Kasumi-1 (cell line): Measurements from ENCODE around the gene AHDC1.

ENCODE experiments used
- DNase-seq, 2 experiments: peaks; one replicate each; lab custom pipeline; 2025; lab: John Stamatoyannopoulos, UW

AHDC1 gene

GRCh38 chr1:27597516-27598294 lies 6.2 kb downstream of the AHDC1 start:
- DNase-seq = peak; percentile 18

- DNase-seq = no peak
Observed at GRCh38 chr1:27596986-27597385, 7.0 kb downstream of the AHDC1 start.

GRCh38 chr1:27596261-27596660 lies 7.7 kb downstream of the AHDC1 start:
- peak; percentile 61 to 73 for DNase-seq

- no peak for DNase-seq
Observed at GRCh38 chr1:27595597-27595996, 8.3 kb downstream of the AHDC1 start.

GRCh38 chr1:27594564-27595510 lies 9.1 kb downstream of the AHDC1 start:
- peak; percentile 24 to 32 for DNase-seq

- no peak for DNase-seq
Observed at GRCh38 chr1:27593678-27594563, 10.0 kb downstream of the AHDC1 start.

GRCh38 chr1:27592931-27593677 lies 10.8 kb downstream of the AHDC1 start:
- DNase-seq = no peak

- DNase-seq = no peak
Observed at GRCh38 chr1:27592232-27592930, 11.6 kb downstream of the AHDC1 start.

- no peak for DNase-seq
Observed at GRCh38 chr1:27591622-27592021, 12.3 kb downstream of the AHDC1 start.

GRCh38 chr1:27590917-27591508 lies 12.9 kb downstream of the AHDC1 start:
- no peak for DNase-seq

- DNase-seq = no peak
Observed at GRCh38 chr1:27589841-27590426, 14.0 kb downstream of the AHDC1 start.

- DNase-seq = no peak
Observed at GRCh38 chr1:27589441-27589840, 14.5 kb downstream of the AHDC1 start.

GRCh38 chr1:27588256-27589232 lies 15.4 kb downstream of the AHDC1 start:
- DNase-seq = no peak

- DNase-seq = no peak
Observed at GRCh38 chr1:27585684-27586083, 18.3 kb downstream of the AHDC1 start.

- no peak for DNase-seq
Observed at GRCh38 chr1:27584453-27584852, 19.5 kb downstream of the AHDC1 start.

GRCh38 chr1:27583479-27583878 lies 20.5 kb downstream of the AHDC1 start:
- DNase-seq = no peak

GRCh38 chr1:27581823-27582243 lies 22.1 kb downstream of the AHDC1 start:
- DNase-seq = no peak

- peak; percentile 88 to 91 for DNase-seq
Observed at GRCh38 chr1:27577504-27578188, 26.3 kb downstream of the AHDC1 start.
